Measurements from ENCODE around the gene IQCC. TPM values are rescaled to one million over a fixed set of nuclear protein-coding genes. Genes with fewer than 3 reads are reported as not detected.

IQCC gene
- total RNA-seq, 4 donors from 2014 or later = 0.88 to 8.3 (median 2.6) TPM

DNA sequence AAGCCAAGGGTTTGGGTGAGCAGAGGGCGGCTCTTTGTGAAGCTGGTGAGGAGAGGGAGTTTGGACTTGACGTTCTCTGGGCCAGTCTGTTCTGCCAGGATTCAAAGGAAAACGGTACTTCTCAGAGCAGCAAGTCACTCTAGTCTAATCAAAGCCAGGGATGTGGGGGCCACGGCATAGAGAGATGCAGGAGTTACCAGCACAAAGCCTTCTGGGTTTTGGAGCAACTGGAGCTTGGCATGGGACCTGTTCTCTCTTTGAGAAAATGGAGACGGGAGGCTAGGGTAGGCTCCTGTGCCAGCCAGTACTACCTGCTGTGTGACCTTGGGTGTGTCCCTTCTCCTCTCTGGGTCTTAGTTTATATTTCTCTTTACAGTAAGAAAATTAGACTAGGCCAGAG is 23.9 kb upstream of the IQCC start:
- H3K36me3 ChIP-seq = peaks cover 0 to 30% (median 0%) of the 10 kb centered on the region in 3 donors
- peak overlapping the region in 2 of 4 donors; percentile 3 to 7 for H3K27ac ChIP-seq
- H3K9me3 ChIP-seq = no peaks in the 10 kb centered on the region
- peak overlapping the region in 1 of 4 donors; percentile 78 for H3K4me3 ChIP-seq
- H3K27me3 ChIP-seq = no peaks in the 10 kb centered on the region
- H3K4me1 ChIP-seq = peaks cover 6 to 41% (median 12%) of the 10 kb centered on the region in 4 donors
- DNase-seq = no peak
- no peak for TF ChIP-seq POLR2A (IDR thresholded peaks at IDR 0.05)
- TF ChIP-seq, protein P1, sequence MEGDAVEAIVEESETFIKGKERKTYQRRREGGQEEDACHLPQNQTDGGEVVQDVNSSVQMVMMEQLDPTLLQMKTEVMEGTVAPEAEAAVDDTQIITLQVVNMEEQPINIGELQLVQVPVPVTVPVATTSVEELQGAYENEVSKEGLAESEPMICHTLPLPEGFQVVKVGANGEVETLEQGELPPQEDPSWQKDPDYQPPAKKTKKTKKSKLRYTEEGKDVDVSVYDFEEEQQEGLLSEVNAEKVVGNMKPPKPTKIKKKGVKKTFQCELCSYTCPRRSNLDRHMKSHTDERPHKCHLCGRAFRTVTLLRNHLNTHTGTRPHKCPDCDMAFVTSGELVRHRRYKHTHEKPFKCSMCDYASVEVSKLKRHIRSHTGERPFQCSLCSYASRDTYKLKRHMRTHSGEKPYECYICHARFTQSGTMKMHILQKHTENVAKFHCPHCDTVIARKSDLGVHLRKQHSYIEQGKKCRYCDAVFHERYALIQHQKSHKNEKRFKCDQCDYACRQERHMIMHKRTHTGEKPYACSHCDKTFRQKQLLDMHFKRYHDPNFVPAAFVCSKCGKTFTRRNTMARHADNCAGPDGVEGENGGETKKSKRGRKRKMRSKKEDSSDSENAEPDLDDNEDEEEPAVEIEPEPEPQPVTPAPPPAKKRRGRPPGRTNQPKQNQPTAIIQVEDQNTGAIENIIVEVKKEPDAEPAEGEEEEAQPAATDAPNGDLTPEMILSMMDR (IDR thresholded peaks at IDR 0.05) = no peak

DNA sequence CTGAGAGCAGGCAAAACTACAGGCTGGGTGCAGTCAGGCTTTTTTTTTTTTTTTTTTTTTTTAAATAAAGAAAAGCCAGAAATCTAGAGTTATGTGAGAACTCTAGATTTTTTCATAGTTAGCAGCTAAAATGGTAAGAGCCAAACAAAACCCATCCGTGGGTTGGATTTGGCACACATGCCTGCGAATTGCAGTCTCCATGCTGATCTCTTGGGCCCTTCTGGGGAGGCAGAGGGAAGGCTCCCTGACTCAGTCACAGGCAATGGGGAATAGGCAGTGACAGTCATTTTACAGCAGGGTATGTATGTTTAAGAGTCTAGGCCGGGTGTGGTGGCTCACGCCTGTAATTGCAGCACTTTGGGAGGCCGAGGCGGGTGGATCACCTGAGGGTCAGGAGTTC is 23.4 kb upstream of the IQCC start:
- H3K36me3 ChIP-seq = peaks cover 0 to 35% (median 0%) of the 10 kb centered on the region in 3 donors
- H3K27me3 ChIP-seq = no peaks in the 10 kb centered on the region
- TF ChIP-seq, protein P1 (IDR thresholded peaks at IDR 0.05) = no peak
- no peak for TF ChIP-seq POLR2A (IDR thresholded peaks at IDR 0.05)
- H3K4me3 ChIP-seq = no peak overlapping the region
- H3K27ac ChIP-seq = no peak overlapping the region
- H3K9me3 ChIP-seq = no peaks in the 10 kb centered on the region
- H3K4me1 ChIP-seq = peaks cover 6 to 41% (median 12%) of the 10 kb centered on the region in 4 donors
- DNase-seq = no peak

DNA sequence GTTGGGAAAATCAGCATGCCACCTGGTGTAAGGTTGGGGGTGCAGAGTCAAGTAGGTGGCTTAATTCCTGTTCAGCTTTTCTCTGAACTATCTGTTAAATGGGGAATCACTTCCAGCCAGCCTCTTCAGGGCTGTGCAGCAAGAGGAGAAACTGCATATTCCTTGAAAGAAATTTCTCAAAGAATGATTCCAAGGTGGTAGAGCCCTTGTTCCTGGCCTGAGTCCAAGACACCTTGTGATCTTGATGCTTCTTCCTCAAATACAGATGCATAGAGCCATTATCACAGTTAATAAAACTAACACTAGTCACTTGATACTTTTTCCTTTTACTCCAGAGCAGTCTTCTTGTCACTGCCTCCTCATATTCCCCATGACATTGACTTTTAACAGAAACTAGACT is 20.8 kb upstream of the IQCC start:
- DNase-seq = no peak
- TF ChIP-seq, protein P1 (IDR thresholded peaks at IDR 0.05) = no peak
- no peak for TF ChIP-seq POLR2A (IDR thresholded peaks at IDR 0.05)
- no peak overlapping the region for H3K27ac ChIP-seq
- H3K4me1 ChIP-seq = peaks cover 6 to 37% (median 8%) of the 10 kb centered on the region in 4 donors
- no peaks in the 10 kb centered on the region for H3K9me3 ChIP-seq
- H3K36me3 ChIP-seq = peaks cover 0 to 60% (median 0%) of the 10 kb centered on the region in 3 donors
- H3K27me3 ChIP-seq = no peaks in the 10 kb centered on the region
- no peak overlapping the region for H3K4me3 ChIP-seq

DNA sequence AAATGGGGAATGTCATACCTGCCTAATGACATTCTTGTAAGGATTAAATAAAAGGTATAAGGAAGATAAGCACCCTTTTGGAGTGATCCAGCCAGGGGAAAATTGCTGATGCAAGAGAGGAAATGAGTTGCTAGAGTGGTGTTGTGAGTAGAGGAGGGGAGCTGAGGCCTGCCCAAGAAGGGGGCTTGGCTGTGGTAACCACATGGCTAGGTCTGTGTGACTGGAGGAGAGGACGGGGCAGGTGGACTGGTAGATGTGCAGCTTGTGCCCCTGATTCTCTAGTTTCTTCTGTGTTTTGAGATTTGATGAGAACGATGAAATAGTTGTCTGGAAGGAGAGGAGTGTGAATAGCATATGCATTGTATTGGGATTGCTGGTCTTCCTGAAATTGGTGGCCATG is 19.4 kb upstream of the IQCC start:
- DNase-seq = no peak
- TF ChIP-seq POLR2A (IDR thresholded peaks at IDR 0.05) = no peak
- TF ChIP-seq, protein P1 (IDR thresholded peaks at IDR 0.05) = no peak
- no peaks in the 10 kb centered on the region for H3K9me3 ChIP-seq
- H3K4me1 ChIP-seq = peaks cover 4 to 31% (median 6%) of the 10 kb centered on the region in 4 donors
- H3K4me3 ChIP-seq = no peak overlapping the region
- no peak overlapping the region for H3K27ac ChIP-seq
- H3K36me3 ChIP-seq = peaks cover 0 to 74% (median 4%) of the 10 kb centered on the region in 3 donors
- no peaks in the 10 kb centered on the region for H3K27me3 ChIP-seq

DNA sequence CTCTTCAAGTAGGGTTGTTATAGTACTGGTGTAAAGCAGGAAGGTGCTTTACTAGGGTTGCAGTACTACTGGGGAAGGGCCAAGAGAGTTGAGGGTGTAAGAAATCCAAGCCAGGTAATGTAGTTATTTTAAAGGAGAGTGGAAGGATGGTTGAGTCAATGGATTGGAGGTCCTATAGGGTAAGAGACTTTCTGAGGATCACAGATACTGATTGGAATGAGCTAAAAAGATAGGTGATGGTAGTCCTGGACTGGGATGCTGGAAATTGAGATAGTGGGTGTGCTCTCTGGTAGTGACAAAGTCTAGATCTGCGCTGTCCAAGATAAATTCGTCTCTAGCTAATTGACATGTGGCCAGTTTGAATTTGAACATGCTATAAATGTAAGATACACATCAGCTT is 19.0 kb upstream of the IQCC start:
- DNase-seq = no peak
- H3K36me3 ChIP-seq = peaks cover 0 to 78% (median 4%) of the 10 kb centered on the region in 3 donors
- no peaks in the 10 kb centered on the region for H3K9me3 ChIP-seq
- H3K4me1 ChIP-seq = peaks cover 0 to 27% (median 2%) of the 10 kb centered on the region in 4 donors
- TF ChIP-seq POLR2A (IDR thresholded peaks at IDR 0.05) = no peak
- TF ChIP-seq, protein P1 (IDR thresholded peaks at IDR 0.05) = no peak
- H3K4me3 ChIP-seq = no peak overlapping the region
- no peaks in the 10 kb centered on the region for H3K27me3 ChIP-seq
- no peak overlapping the region for H3K27ac ChIP-seq

DNA sequence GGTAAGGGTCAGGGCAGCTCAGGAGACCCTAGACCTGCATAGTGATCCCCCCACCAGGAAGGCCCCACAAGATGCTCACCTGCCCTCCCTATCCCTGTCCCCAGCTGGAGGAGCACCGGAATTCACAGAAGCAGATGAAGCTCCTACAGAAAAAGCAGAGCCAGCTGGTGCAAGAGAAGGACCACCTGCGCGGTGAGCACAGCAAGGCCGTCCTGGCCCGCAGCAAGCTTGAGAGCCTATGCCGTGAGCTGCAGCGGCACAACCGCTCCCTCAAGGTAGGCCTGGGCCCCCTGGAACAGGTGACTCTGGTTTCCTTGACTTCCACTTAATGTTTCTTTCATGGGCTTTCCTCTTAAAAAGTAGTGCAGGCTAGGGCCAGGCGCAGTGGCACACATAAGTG is 17.6 kb upstream of the IQCC start:
- Histone ChIP-seq H3K36me3 (peaks cover 0 to 89% (median 4%) of the 10 kb centered on the region in 3 donors), H3K27me3 (no peaks in the 10 kb centered on the region), H3K9me3 (no peaks in the 10 kb centered on the region), H3K4me1 (peaks cover 0 to 14% (median 0%) of the 10 kb centered on the region in 4 donors), H3K27ac (no peak overlapping the region), H3K4me3 (no peak overlapping the region)
- no peak for TF ChIP-seq POLR2A (IDR thresholded peaks at IDR 0.05)
- TF ChIP-seq, protein P1 (IDR thresholded peaks at IDR 0.05) = no peak
- no peak for DNase-seq

Measured in Peyer's patch (tissue), 4 donors.